HG02973 (cell line): ENCODE results near the gene ABCA2.

Source experiments
- ATAC-seq: cut with Tn5 transposase; IDR thresholded peaks from one replicate; pipeline ENCODE4 v1.9.1; 2021; ENCODE audit warnings: moderate library complexity; ENCODE audit not compliant: unreplicated experiment

ABCA2 gene

GRCh38 chr9:137027369-137028262 lies at the start of gene ABCA2:
TSS of gene ABCA2 (minus strand) at chr9:137028237. CDS start at chr9:137028140, 97 bp downstream.
- no peak for ATAC-seq

DNA sequence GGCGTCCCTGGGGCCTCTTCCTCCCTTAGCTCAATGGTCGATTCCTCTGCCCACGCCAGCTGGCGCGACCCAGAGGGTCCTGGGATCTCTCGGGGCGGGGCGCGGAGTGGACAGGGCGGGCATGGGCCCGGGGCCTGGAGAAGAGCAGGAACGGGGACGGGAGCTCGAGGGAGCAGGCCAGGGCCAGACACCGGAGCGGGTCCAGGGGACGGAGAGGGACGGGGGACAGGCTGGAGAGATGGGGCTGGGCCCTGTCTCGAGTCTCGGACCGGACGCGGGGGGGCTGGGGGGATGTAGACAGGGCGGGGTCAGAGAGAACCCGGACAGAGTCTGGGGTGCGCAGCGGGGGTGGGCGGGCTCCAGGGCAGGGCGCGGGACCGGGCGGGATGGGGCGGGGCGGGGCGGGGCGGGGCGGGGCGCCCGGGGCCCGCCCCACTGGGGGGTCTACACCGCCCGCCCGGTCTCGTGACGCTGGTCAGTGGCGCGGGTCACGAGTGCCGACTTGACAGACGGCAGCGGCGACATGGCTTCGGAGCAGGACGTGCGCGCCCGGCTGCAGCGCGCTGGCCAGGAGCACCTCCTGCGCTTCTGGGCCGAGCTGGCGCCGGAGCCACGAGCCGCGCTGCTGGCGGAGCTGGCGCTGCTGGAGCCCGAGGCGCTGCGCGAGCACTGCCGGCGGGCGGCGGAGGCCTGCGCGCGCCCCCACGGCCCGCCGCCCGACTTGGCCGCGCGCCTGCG lies 49.1 kb upstream of the ABCA2 start, which contains the start of gene UAP1L1:
Gene UAP1L1, plus strand, starts transcription at position 508 of the 738 bp plus-strand sequence. Its CDS starts 16 bp downstream, at position 524.
- ATAC-seq = no peak

DNA sequence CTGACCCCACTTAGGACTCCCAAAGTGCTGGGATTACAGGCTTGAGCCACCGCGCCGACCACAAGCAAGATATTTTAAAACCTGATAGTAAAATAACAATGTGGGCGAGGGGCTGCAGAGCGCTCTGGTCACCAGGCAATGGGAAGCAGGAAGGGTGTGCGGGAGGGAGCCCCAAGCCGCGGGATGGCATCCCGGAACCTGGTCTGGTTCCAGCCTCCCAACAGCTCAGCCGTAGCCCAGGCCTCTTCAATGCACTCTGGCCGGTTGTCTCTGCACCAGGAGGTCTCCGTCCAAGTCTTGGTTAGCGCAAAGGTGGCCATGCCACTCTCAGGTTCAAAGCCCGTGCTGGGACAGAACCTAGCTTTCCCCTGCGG lies 48.6 kb upstream of the ABCA2 start:
- ATAC-seq = no peak

DNA sequence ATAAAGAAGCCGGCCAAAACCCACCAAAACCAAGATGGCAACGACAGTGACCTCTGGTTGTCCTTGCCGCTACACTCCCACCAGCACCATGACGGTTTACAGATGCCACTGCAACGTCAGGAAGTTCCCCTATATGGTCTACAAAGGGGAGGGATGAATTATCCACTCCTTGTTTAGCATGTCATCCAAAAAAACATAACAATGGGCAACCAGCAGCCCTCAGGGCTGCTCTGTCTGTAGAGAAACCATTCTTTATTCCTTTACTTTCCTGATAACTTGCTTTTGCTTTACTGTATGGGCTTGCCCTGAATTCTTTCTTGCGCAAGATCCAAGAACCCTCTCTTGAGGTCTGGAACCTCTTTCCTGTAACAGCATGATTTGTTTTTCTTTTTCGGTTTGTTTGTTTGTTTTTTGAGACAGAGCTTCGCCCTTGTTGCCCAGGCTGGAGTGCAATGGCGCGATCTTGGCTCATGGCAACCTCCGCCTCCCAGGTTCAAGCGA lies 47.3 kb upstream of the ABCA2 start:
- ATAC-seq = no peak

GRCh38 chr9:137074657-137075274 lies 46.7 kb upstream of the ABCA2 start:
- ATAC-seq = no peak

DNA sequence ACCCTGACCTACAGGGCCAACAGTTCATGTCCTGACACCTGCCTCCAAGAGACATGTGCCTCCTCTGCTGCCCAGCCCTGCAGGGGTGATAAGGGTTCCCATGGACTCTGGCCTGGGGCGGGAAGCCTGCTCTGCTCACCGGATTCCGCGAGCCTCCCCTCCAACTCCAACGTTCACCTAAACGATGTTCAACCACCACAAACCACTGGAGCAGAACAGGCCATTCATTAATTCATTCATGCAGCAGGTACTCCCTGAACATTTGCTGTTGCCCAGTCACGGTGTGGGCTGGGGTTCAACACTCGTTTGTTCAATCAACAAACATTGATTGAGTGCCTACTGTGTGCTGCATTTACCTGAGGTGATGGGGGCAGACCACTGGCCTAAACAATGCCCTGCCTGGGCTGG lies 46.0 kb upstream of the ABCA2 start:
- no peak for ATAC-seq

DNA sequence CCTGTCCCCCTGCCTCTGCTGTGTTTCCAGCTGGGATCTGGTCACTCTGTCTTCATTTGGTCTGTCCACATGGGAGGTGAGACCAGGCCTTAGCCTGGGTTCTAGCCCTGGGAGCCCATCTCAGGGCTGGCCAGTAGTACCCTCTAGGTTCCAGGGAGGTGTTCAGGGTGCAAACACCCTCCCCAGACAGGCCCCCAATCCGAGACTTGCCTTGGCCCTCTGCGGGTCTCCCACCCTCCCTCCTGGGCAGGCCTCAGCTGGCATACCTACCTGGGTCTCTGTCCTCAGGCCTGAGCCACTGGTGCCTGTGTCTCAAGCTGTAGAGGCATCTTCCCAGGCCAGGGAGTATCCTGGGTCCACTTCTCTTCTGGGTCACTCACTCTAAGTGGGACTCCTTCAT lies 43.2 kb upstream of the ABCA2 start:
- ATAC-seq = no peak

DNA sequence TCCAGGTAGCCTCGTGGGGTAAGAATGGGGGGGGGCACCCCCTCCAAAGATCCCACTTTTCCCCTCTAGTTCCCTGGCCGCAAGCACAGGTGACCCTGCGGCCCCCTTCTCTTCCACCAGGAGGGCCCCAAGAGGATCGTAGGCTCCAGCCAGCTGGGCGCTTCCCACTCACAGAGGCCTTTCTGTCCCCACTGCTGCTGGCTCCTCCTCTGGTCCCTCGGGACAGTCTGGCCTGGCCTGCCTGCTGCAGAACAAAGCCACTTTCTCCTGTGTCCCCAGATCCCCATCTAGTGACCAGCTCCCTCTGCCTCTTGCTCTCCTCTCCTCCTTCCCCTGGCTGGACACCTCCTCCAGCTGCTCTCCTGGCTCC lies 42.9 kb upstream of the ABCA2 start:
- peak; percentile 7 for ATAC-seq

- ATAC-seq = peak; percentile 59
These were observed 42.3 kb upstream of the ABCA2 start, which contains the start of gene SAPCD2 for GRCh38 chr9:137070201-137070905. TSS of gene SAPCD2 (minus strand) at chr9:137070557. CDS start at chr9:137070460, 97 bp downstream.

DNA sequence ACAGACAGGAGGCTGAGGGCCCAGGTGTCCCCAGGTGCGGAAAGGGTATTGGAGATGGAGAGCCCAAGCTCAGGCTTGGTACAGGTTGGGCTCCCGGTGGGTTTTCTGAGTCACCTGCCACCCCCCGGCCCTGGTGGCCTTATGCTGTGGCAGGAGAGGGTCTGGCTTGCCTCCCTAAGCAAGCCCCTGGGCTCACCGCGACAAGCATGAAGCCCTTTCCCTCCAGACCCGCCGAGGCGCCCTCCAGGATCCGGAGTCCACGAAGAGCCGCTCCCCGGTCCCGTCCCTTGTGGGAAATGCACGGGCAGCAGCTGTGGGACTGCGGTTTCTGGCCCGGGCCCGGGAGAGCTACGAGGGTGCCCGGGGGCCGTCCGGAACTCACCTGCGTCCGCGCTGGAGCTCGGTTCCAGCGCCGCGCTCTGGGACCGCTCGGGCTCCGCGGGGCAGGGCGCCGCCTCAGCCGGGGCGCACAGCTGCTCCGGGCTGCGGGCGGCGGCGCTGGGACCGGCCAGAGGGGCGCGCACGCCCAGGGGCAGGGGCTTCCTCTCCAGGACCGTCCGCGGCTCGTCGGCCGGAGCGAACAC lies 41.6 kb upstream of the ABCA2 start:
- ATAC-seq = no peak

GRCh38 chr9:137068539-137069507 lies 40.8 kb upstream of the ABCA2 start:
- ATAC-seq = no peak

DNA sequence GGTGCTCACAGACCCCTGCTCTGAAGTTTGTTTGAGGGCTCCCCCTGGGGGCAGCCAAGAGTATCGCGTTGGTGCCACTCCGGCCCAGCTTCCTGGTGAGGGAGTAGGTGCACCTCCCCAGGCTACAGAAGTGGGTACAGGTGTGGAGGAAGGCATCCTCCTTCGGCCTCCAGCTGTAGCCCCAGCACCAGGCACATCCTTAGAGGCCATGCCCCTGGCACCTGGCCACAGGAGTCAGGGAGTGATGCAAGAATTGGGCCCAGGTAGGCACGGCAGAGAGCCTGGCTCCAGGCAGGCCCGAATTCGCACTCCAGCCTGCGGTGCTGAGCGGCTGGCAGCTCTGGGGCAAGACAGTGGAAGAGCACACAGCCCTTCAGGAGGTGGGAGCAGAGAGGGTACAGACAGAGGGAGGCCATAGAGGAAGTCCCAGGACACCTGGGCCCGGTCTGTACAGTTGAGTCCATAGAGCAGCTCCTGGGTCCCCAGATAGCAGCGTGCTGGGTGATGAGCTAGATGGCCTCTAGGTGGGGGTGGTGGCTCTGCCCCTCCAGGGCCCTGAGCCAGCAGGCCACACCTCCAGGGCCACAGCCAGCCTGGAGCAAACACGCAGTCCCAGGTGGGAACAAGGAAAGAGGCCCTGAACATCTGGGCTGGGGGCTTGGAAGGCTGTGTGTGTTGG lies 40.0 kb upstream of the ABCA2 start:
- peak; percentile 30 for ATAC-seq

DNA sequence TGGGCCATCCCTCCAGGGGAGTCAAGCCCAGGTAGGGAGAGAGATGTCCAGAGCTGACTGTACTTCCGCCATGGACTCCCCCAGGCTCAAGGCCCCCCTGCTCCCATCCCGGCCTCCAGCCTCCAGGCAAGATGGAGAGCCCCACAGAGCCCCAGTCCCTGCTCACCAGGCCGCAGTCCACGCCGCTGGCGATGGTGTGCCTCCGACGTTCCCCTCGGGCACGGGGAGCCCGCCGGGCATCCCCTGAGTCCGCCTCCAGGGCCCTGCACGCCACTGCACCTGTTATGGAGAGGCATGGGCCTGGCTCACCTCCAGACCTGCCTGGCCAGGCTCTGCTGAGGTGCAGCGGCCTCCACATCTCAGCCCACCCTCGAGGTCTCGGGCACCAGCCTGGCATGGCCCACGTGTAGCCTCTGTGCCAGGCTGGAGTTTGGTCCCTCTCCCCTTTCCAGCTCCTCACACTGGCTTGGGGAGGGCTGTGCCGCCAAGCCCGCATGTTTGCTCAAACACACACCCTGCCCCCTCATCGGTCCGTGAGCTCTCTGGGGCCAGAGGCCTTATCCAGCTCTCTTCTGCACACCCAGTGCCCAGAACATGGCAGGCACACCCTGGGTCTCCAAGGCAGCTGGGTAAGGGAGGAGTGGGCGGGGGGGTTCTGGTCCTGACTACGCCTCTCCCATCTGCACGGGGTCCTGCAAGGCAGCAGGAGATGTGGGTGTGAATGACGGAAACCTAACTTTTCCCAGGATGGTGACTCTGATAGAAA lies 38.2 kb upstream of the ABCA2 start:
- no peak for ATAC-seq

DNA sequence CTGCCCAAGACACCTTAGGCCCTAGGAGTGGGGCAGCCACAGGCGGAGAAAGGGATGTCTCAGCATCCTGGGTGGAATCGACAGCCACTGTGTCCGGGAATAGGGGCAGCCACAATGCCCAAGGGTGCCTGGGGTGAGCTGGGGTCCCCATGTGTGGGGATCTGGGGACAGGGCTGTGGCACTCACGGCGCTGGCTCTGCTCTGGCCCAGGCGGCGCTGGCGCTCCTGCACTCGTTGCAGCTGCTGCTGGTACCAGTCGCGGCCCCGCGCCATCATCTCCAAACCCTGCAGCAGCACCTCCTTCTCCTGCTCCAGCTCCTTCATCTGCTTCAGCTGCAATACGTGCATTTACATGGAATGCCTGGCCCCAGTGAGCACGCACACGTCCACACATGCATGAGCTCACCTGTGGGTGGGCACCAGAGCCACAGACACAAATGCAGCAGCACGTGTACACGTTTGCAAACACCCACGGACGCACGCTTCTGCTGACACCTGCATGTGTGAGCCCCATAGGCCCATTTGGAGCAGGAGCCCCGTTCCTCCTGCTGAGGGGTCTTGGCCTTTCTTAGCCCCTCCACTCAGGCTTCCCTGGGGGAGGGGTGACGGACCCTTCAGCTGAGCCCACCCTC lies 37.4 kb upstream of the ABCA2 start:
- no peak for ATAC-seq

DNA sequence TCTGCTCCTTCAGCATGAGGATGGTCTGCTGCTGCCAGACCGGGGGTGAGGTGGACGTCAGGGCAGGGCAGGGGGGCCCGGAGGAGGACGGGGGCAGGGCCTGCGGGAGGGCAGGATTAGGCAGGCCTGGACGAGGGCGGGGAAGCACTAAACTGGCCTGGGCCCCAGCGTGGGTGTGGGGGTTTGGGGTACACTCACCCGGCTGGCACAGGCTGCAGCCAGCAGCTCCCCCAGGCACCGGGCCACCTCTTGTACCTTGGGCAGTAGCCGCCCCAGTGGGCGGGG lies 36.8 kb upstream of the ABCA2 start:
- ATAC-seq = no peak

DNA sequence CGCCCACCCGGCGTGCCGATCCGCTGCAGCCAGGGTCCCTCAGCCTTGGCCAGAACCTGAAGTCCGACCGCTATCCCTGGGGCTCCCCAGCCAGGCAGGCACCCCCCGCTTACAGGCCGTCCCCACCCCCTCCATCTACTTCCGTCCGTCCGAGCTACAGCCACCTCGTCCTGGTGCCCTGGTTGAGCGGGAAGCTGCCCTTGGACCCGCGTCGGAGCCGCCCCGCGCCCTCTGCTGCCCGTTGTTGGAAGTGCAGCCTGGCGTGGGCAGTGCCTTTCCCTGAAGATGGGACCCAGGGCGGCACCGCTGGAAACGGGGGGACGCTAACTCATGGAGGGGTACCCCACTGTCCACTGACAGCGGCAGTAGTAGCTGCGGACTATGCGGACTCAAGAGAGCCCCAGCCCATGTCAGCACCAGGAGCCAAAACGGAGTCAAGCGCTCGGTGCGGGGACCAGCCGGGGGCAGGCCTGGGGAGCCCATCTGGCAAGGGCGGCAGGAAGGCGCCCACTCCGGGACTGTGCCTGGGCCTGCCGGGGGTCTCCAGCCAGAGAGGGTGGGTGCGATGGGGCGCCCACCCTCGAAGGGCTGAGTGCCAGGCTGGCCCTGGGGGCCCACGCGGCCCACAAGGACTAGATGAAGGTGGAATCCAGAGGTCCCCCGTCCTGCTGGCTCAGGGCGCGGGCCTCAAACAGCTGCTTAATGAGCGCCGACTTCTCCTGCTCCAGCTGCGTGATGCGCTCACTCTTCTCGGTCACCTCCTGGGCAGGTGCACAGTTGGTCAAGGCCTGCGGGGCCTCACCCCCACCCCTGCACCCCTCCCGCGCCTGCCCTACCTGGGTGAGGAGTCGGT lies 36.2 kb upstream of the ABCA2 start:
- ATAC-seq = no peak
